ENCODE data around the gene LIN7B. TPM values are rescaled to one million over a fixed set of nuclear protein-coding genes. Genes with fewer than 3 reads are reported as not detected.

Gene LIN7B
- total and polyA plus RNA-seq, 9 of the 15 experiments (the other 6 are each of a cell fraction or from before 2014, with no cell fraction given), result 0.89 to 15.7 (median 4.0) TPM

- no peak for TF ChIP-seq USF1 (CRISPR knock-in tag; IDR thresholded peaks at IDR 0.05)
- TF ChIP-seq ZBTB12 (CRISPR knock-in tag; IDR thresholded peaks at IDR 0.05), result no peak
- no peak for TF ChIP-seq ZKSCAN1 (IDR thresholded peaks at IDR 0.05; ENCODE audit: low read depth, low read length)
- TF ChIP-seq PTBP1 (IDR thresholded peaks at IDR 0.05; ENCODE audit: low read depth, low read length), result no peak
- 0 out of 2 replicates have a peak, but pooled peaks have one; percentile 12 for TF ChIP-seq ZBTB26 (CRISPR knock-in tag; IDR thresholded peaks at IDR 0.05)
- TF ChIP-seq BCOR (IDR thresholded peaks at IDR 0.05), result 0 out of 2 replicates have a peak, but pooled peaks have one; percentile 25
- 0 out of 2 replicates have a peak, but pooled peaks have one; percentile 67 for TF ChIP-seq FOXP1 (CRISPR knock-in tag; IDR thresholded peaks at IDR 0.05)
- 0 out of 2 replicates have a peak, but pooled peaks have one; percentile 7 for TF ChIP-seq TOE1 (IDR thresholded peaks at IDR 0.05; ENCODE audit: borderline replicate concordance)
- TF ChIP-seq TOE1 (CRISPR knock-in tag; IDR thresholded peaks at IDR 0.05; ENCODE audit: borderline replicate concordance, low read depth), result no peak
- no peak for TF ChIP-seq BRF2 (IDR thresholded peaks at IDR 0.05; ENCODE audit: borderline replicate concordance, insufficient read depth, insufficient read length)
- peak; percentile 4 for TF ChIP-seq SAP30 (IDR thresholded peaks at IDR 0.05; ENCODE audit: borderline replicate concordance, insufficient read depth, low read depth, low read length, poor library complexity, severe bottlenecking)
- TF ChIP-seq SAFB (IDR thresholded peaks at IDR 0.05; ENCODE audit: borderline replicate concordance, low read depth, low read length), result no peak
- no peak for TF ChIP-seq ERF (CRISPR knock-in tag; IDR thresholded peaks at IDR 0.05)
- TF ChIP-seq RFX1 (IDR thresholded peaks at IDR 0.05), result no peak
- no peak for TF ChIP-seq ATF3 (IDR thresholded peaks at IDR 0.05)
- no peak for TF ChIP-seq ATF3 (CRISPR knock-in tag; conservative IDR thresholded peaks at IDR 0.05)
- TF ChIP-seq HDGF (IDR thresholded peaks at IDR 0.05), result 0 out of 2 replicates have a peak, but pooled peaks have one; percentile 35
- no peak for TF ChIP-seq ZBTB43 (CRISPR knock-in tag; IDR thresholded peaks at IDR 0.05)
- no peak for TF ChIP-seq MTA3 (IDR thresholded peaks at IDR 0.05; ENCODE audit: borderline replicate concordance)
- TF ChIP-seq CC2D1A (IDR thresholded peaks at IDR 0.05), result no peak
- TF ChIP-seq ZNF23 (CRISPR knock-in tag; IDR thresholded peaks at IDR 0.05), result no peak
- no peak for TF ChIP-seq ZNF232 (CRISPR knock-in tag; IDR thresholded peaks at IDR 0.05)
- no peak for TF ChIP-seq ZBED1 (IDR thresholded peaks at IDR 0.05)
- peak; percentile 41; the same call in 1 of the 2 replicates for TF ChIP-seq SMARCA4 (IDR thresholded peaks at IDR 0.05)
Observed at GRCh38 chr19:49128545-49129237, 14.5 kb downstream of the LIN7B start (continued).
